A673 (cell line): ENCODE data around the gene SCG3.

Experiments
- CTCF ChIP-seq: fragments of 300-800, 200-600 bp; sonication (generic); conservative IDR thresholded peaks from 2 replicates; pipeline ENCODE4 v1.5.1; 2017; ENCODE audit warnings: low read depth, mild to moderate bottlenecking, antibody characterized with exemption, low read length, moderate library complexity, mixed read lengths
- EZH2 ChIP-seq: fragments of 200-600 bp; sonication (generic); IDR thresholded peaks from 2 replicates; pipeline ENCODE4 v1.6.1; 2017; ENCODE audit warnings: borderline replicate concordance, low read depth, mild to moderate bottlenecking, mixed read lengths, antibody characterized with exemption, low read length; ENCODE audit not compliant: poor library complexity, severe bottlenecking

GRCh38 chr15:51739061-51739712, 57.9 kb downstream of the SCG3 start:
- TF ChIP-seq CTCF, result no peak
- TF ChIP-seq EZH2, result no peak
